HCT116 (cell line): Measurements from ENCODE around the gene DOCK1. TPM values are rescaled to one million over a fixed set of nuclear protein-coding genes. Genes with fewer than 3 reads are reported as not detected.

ENCODE experiments used
- ATAC-seq: fragments of 200-7000 bp; cut with Tn5 transposase; 2 replicates; pipeline ENCODE4 v1.9.1; 2020; ENCODE audit warnings: mild to moderate bottlenecking, moderate library complexity
- BruUV-seq: library from RNA; stranded (reverse); fragments of 400-500 nt; replicated peaks from 2 replicates; lab custom pipeline; 2021; lab: Mats Ljungman, UMichigan
- CTCF ChIA-PET: fragments of 300-600 bp; sonication (Branson Sonifier 250); formaldehyde crosslinking; loops from one replicate; lab custom pipeline; 2021; ENCODE audit warnings: antibody characterized with exemption; lab: Charles Lee
- POLR2A ChIA-PET: fragments of 300-600, 350-600 bp; sonication (Branson Sonifier 250); formaldehyde crosslinking; loops from one replicate; lab custom pipeline; 2021; ENCODE audit warnings: antibody characterized with exemption; lab: Charles Lee
- RAD21 ChIA-PET, 2 experiments: fragments of 300-600 bp; sonication (Branson Sonifier 250); formaldehyde crosslinking; loops; one replicate each; lab custom pipeline; 2023; ENCODE audit warnings: low total read pairs in 2 of 2; ENCODE audit not compliant: uncharacterized antibody in 2 of 2, unreplicated experiment in 2 of 2, low non-redundant PET in 1 of 2; lab: Charles Lee
- DNase-seq: peaks from one replicate; pipeline ENCODE4 v3.0.0-alpha.2; 2010; ENCODE audit warnings: low read depth, low spot score
- H2AFZ ChIP-seq: fragments of 200-600 bp; shearing (Covaris generic), sonication (generic); 2 replicates; pipeline ENCODE4 v1.6.1; 2017; ENCODE audit warnings: low read depth, mixed run types, mixed read lengths, antibody characterized with exemption, low read length; ENCODE audit not compliant: poor library complexity, severe bottlenecking
- H3K27ac ChIP-seq: 2 replicates; pipeline ENCODE4 v1.5.1; 2012; ENCODE audit warnings: low read depth, low read length
- H3K27me3 ChIP-seq: fragments of 200-600 bp; sonication (generic); 2 replicates; pipeline ENCODE4 v1.6.1; 2016; ENCODE audit warnings: mixed run types, low read length, mixed read lengths; ENCODE audit not compliant: insufficient read depth
- H3K36me3 ChIP-seq, 2 experiments: fragments of 200-500 bp in 1 of 2; fragments of 200-600 bp in 1 of 2; sonication (Bioruptor generic) in 1 of 2; sonication (generic) in 1 of 2; 2 replicates each; pipeline versions ENCODE4 v1.5.1 to v1.6.1; 2014 to 2016; ENCODE audit warnings: low read length in 2 of 2, inconsistent platforms in 1 of 2, mixed read lengths in 1 of 2, mixed run types in 1 of 2; ENCODE audit not compliant: insufficient read depth in 2 of 2, control insufficient read depth in 1 of 2
- H3K4me1 ChIP-seq, 2 experiments: fragments of 200-600 bp in 1 of 2; sonication (generic) in 1 of 2; 2 replicates each; pipeline versions ENCODE4 v1.5.1 to v1.6.1; 2012 to 2017; ENCODE audit warnings: low read length in 2 of 2, inconsistent platforms in 1 of 2, mild to moderate bottlenecking in 1 of 2, mixed read lengths in 1 of 2, mixed run types in 1 of 2, moderate library complexity in 1 of 2; ENCODE audit not compliant: insufficient read depth in 2 of 2, control insufficient read depth in 1 of 2
- H3K4me2 ChIP-seq: fragments of 200-600 bp; sonication (generic); 2 replicates; pipeline ENCODE4 v1.6.1; 2017; ENCODE audit warnings: mixed run types, low read length, mixed read lengths
- H3K4me3 ChIP-seq, 2 experiments: fragments of 200-600 bp in 1 of 2; sonication (generic) in 1 of 2; replicated peaks in 1 of 2; 2 replicates each; pipeline ENCODE4 v1.5.1; 2011 to 2016; ENCODE audit warnings: low read length in 2 of 2, control low read depth in 1 of 2, low read depth in 1 of 2, mild to moderate bottlenecking in 1 of 2, mixed read lengths in 1 of 2, mixed run types in 1 of 2
- H3K79me2 ChIP-seq: fragments of 200-600 bp; sonication (generic); 2 replicates; pipeline ENCODE4 v1.6.1; 2017; ENCODE audit warnings: mild to moderate bottlenecking, mixed run types, low read length, moderate library complexity, mixed read lengths; ENCODE audit not compliant: insufficient read depth
- H3K9ac ChIP-seq: fragments of 200-600 bp; sonication (generic); 2 replicates; pipeline ENCODE4 v1.6.1; 2016; ENCODE audit warnings: low read length, mixed read lengths
- H3K9me2 ChIP-seq: fragments of 200-600 bp; sonication (generic), shearing (Covaris generic); 2 replicates; pipeline ENCODE4 v1.6.1; 2017; ENCODE audit warnings: mixed run types, mild to moderate bottlenecking, moderate library complexity; ENCODE audit not compliant: insufficient read depth
- H3K9me3 ChIP-seq, 2 experiments: fragments of 200-500 bp in 1 of 2; fragments of 200-600 bp in 1 of 2; sonication (Bioruptor generic) in 1 of 2; sonication (generic) in 1 of 2; 2 replicates each; pipeline ENCODE4 v1.6.1; 2014 to 2017; ENCODE audit warnings: low read length in 2 of 2, mixed read lengths in 2 of 2, inconsistent platforms in 1 of 2, low read depth in 1 of 2, mild to moderate bottlenecking in 1 of 2, mixed run types in 1 of 2, moderate library complexity in 1 of 2; ENCODE audit not compliant: control insufficient read depth in 1 of 2, insufficient read depth in 1 of 2
- H4K20me1 ChIP-seq: fragments of 200-600 bp; sonication (generic), shearing (Covaris generic); 2 replicates; pipeline ENCODE4 v1.6.1; 2017; ENCODE audit warnings: mixed run types, mild to moderate bottlenecking, moderate library complexity; ENCODE audit not compliant: insufficient read depth
- CBX3 ChIP-seq: IDR thresholded peaks from 2 replicates; pipeline ENCODE4 v1.6.1; 2012; ENCODE audit warnings: low read depth
- CEBPB ChIP-seq: IDR thresholded peaks from 2 replicates; pipeline ENCODE4 v1.6.1; 2012; ENCODE audit warnings: low read depth
- ELF1 ChIP-seq: IDR thresholded peaks from 2 replicates; pipeline ENCODE4 v1.6.1; 2012; ENCODE audit warnings: low read depth, borderline replicate concordance
- EZH2 ChIP-seq: fragments of 200-600 bp; sonication (generic); IDR thresholded peaks from 2 replicates; pipeline ENCODE4 v1.6.1; 2017; ENCODE audit warnings: antibody characterized with exemption, mixed run types
- EZH2phosphoT487 ChIP-seq: fragments of 200-600 bp; IDR thresholded peaks from 2 replicates; pipeline ENCODE4 v1.6.1; 2018; ENCODE audit warnings: antibody characterized with exemption, borderline replicate concordance
- JUND ChIP-seq: IDR thresholded peaks from 2 replicates; pipeline ENCODE4 v1.6.1; 2012
- POLR2A ChIP-seq: IDR thresholded peaks from 2 replicates; pipeline ENCODE4 v1.7.0; 2011; ENCODE audit warnings: borderline replicate concordance; ENCODE audit not compliant: insufficient read depth, insufficient read length; ENCODE audit errors: extremely low read depth
- POLR2AphosphoS5 ChIP-seq: IDR thresholded peaks from 2 replicates; pipeline ENCODE4 v1.6.1; 2011; ENCODE audit warnings: mild to moderate bottlenecking, low read depth, low read length, moderate library complexity
- SP1 ChIP-seq: IDR thresholded peaks from 2 replicates; pipeline ENCODE4 v1.6.1; 2012; ENCODE audit warnings: low read depth
- SRF ChIP-seq: IDR thresholded peaks from 2 replicates; pipeline ENCODE4 v1.6.1; 2012; ENCODE audit warnings: low read depth
- TCF7L2 ChIP-seq: IDR thresholded peaks from 2 replicates; pipeline ENCODE4 v1.7.0; 2011; ENCODE audit warnings: borderline replicate concordance, inconsistent platforms; ENCODE audit not compliant: insufficient read depth, insufficient read length; ENCODE audit errors: extremely low read depth
- ZFX ChIP-seq: fragments of 450-650 bp; IDR thresholded peaks from 2 replicates; pipeline ENCODE4 v1.6.1; 2017
- ZNF274 ChIP-seq: fragments of 200-500 bp; sonication (Bioruptor generic); IDR thresholded peaks from 2 replicates; pipeline ENCODE4 v1.6.1; 2014; ENCODE audit warnings: mild to moderate bottlenecking, low read depth, low read length, inconsistent platforms
- intact Hi-C: fragments of 100-400 bp; cut with micrococcal nuclease; formaldehyde crosslinking; loops from 2 replicates; pipeline ENCODE4 v1.10.0; 2022
- total RNA-seq: library from RNA; stranded (reverse); gene quantifications from one replicate; pipeline ENCODE4 v1.2.1, GENCODE V29; 2021; ENCODE audit not compliant: unreplicated experiment
- TF ChIP-seq, protein P1 (sequence below), 3 experiments: fragments of 200-600 bp in 1 of 3; sonication (generic) in 1 of 3; IDR thresholded peaks in 2 of 3; conservative IDR thresholded peaks in 1 of 3; 2 replicates each; pipeline ENCODE4 v1.5.1; 2012 to 2017; ENCODE audit warnings: low read depth in 2 of 3, low read length in 2 of 3, antibody characterized with exemption in 1 of 3, borderline replicate concordance in 1 of 3, control low read depth in 1 of 3, mild to moderate bottlenecking in 1 of 3, mixed read lengths in 1 of 3, mixed run types in 1 of 3, moderate library complexity in 1 of 3; ENCODE audit not compliant: insufficient read depth in 1 of 3
- TF ChIP-seq, protein P2 (sequence below): IDR thresholded peaks from 2 replicates; pipeline ENCODE4 v1.6.1; 2011; ENCODE audit warnings: mild to moderate bottlenecking, low read length, moderate library complexity; ENCODE audit not compliant: insufficient replicate concordance; ENCODE audit errors: extremely low read depth

Gene DOCK1
- total RNA-seq, 1 experiment from 2014 or later = 46.5 TPM

DNA sequence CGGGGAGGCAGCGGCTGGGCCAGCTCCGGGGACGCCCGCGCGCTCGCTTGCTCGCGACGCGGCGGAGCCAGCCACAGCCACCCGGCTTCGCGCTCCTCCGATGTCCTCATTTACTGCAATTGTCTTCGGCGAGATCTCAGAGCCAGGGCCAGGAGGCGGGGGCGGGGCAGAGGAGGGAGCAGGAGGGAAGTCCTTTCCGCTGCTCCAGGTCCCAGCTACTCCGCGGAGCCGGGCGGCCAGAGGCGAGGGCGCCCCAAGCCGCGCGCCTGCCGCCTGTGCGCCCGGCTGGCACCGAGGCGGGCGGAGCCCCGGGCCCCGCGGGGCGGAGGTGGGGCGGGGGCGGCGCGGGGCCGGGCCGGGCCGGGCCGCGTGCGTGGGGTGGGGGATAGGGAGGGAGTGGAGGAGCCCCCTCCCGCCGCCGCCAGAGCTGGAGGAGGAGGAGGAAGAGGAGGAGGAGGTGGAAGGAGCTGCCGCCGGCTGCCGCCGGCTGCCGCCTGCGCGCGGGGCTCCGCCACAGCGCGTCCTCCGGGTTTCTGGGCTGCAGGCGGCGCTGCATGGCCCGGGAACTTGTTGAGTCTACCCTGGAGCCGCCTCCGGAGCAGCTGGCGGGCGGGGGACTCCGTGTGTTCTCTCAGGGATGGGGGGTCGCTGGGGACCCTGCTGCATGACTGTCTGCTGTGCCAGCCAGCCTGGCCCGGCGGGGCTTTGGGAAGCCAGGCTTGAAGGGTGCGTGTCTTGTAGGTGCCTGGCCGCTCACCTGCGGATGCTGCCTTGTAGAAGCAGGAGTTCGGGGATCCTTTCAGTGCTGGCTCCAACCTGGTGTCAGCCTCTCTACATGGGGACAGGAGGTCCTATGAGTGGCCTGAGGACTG, 291.3 kb downstream of the DOCK1 start, which contains the start of gene INSYN2A:
Gene INSYN2A (minus strand): TSS at position 310 of the 872 bp plus-strand sequence. CDS start 20,196 bp downstream, outside the sequence.
- no peak for ATAC-seq
- no peak within 1 kb of the TSS for H2AFZ ChIP-seq
- H3K79me2 ChIP-seq = no peaks in the 10 kb centered on the region
- intact Hi-C loops = no loop called here
- H3K27me3 ChIP-seq = no peaks in the 10 kb centered on the region
- H3K4me1 ChIP-seq = no peaks in the 10 kb centered on the region
- no peak within 1 kb of the TSS for H3K4me2 ChIP-seq
- H3K9ac ChIP-seq = no peak within 1 kb of the TSS
- H3K36me3 ChIP-seq = no peaks in the 10 kb centered on the region
- no peak within 1 kb of the TSS for H3K4me3 ChIP-seq
- RAD21 ChIA-PET = no interaction called here
- no peak for DNase-seq
- H4K20me1 ChIP-seq = no peaks in the 10 kb centered on the region
- BruUV-seq = no TSS peak
- H3K9me2 ChIP-seq = no peaks in the 10 kb centered on the region
- POLR2A ChIA-PET = no interaction called here
- H3K27ac ChIP-seq = no peak within 1 kb of the TSS
- CTCF ChIA-PET = no interaction called here
- no peak for TF ChIP-seq POLR2AphosphoS5
- TF ChIP-seq ELF1 = no peak
- TF ChIP-seq ZNF274 = no peak
- TF ChIP-seq EZH2 = no peak
- TF ChIP-seq CEBPB = no peak
- no peak for TF ChIP-seq EZH2phosphoT487
- TF ChIP-seq SRF = no peak
- TF ChIP-seq TCF7L2 = no peak
- TF ChIP-seq, protein P1, sequence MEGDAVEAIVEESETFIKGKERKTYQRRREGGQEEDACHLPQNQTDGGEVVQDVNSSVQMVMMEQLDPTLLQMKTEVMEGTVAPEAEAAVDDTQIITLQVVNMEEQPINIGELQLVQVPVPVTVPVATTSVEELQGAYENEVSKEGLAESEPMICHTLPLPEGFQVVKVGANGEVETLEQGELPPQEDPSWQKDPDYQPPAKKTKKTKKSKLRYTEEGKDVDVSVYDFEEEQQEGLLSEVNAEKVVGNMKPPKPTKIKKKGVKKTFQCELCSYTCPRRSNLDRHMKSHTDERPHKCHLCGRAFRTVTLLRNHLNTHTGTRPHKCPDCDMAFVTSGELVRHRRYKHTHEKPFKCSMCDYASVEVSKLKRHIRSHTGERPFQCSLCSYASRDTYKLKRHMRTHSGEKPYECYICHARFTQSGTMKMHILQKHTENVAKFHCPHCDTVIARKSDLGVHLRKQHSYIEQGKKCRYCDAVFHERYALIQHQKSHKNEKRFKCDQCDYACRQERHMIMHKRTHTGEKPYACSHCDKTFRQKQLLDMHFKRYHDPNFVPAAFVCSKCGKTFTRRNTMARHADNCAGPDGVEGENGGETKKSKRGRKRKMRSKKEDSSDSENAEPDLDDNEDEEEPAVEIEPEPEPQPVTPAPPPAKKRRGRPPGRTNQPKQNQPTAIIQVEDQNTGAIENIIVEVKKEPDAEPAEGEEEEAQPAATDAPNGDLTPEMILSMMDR (IDR thresholded peaks at IDR 0.05 in 2 of 3, conservative IDR thresholded peaks at IDR 0.05 in 1 of 3; ENCODE audit: borderline replicate concordance in 1 of 3, insufficient read depth in 1 of 3, low read depth in 2 of 3, low read length in 2 of 3) = no peak
- TF ChIP-seq, protein P2, sequence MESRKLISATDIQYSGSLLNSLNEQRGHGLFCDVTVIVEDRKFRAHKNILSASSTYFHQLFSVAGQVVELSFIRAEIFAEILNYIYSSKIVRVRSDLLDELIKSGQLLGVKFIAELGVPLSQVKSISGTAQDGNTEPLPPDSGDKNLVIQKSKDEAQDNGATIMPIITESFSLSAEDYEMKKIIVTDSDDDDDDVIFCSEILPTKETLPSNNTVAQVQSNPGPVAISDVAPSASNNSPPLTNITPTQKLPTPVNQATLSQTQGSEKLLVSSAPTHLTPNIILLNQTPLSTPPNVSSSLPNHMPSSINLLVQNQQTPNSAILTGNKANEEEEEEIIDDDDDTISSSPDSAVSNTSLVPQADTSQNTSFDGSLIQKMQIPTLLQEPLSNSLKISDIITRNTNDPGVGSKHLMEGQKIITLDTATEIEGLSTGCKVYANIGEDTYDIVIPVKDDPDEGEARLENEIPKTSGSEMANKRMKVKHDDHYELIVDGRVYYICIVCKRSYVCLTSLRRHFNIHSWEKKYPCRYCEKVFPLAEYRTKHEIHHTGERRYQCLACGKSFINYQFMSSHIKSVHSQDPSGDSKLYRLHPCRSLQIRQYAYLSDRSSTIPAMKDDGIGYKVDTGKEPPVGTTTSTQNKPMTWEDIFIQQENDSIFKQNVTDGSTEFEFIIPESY = no peak
- no peak for TF ChIP-seq ZFX
- TF ChIP-seq SP1 = no peak
- TF ChIP-seq POLR2A = no peak
- no peak for TF ChIP-seq CBX3
- TF ChIP-seq JUND = no peak
- no peaks in the 10 kb centered on the region for H3K9me3 ChIP-seq
